ENCODE data around the gene SOWAHB.
A peak's percentile ranks its signal among the peaks of the same experiment; 100 is the strongest.
"Not testable (repeated sequence)": the region's sequence is repeated elsewhere in the genome, so short reads cannot be mapped to it uniquely, and the experiment has no call there.

Gene SOWAHB

DNA sequence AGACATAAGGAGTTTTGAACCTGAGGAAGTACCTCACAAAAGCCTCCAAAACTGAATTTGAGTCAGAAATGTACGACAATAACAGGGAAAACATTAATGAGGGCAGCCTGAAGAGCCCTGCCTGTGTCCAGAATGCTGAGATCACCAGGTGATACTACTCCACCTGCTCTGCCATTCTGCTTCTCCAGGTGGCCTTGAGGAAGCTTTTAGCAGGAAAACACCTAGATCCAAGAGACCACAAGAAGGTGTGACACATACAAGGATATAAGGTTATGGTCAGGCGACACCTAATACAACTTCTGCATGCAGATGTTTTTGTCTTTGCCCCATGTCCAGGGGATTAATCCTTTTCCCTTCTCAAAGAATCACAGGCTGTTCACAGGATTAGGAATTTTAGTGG is 15.3 kb downstream of the SOWAHB start:
- TF ChIP-seq, protein P1, sequence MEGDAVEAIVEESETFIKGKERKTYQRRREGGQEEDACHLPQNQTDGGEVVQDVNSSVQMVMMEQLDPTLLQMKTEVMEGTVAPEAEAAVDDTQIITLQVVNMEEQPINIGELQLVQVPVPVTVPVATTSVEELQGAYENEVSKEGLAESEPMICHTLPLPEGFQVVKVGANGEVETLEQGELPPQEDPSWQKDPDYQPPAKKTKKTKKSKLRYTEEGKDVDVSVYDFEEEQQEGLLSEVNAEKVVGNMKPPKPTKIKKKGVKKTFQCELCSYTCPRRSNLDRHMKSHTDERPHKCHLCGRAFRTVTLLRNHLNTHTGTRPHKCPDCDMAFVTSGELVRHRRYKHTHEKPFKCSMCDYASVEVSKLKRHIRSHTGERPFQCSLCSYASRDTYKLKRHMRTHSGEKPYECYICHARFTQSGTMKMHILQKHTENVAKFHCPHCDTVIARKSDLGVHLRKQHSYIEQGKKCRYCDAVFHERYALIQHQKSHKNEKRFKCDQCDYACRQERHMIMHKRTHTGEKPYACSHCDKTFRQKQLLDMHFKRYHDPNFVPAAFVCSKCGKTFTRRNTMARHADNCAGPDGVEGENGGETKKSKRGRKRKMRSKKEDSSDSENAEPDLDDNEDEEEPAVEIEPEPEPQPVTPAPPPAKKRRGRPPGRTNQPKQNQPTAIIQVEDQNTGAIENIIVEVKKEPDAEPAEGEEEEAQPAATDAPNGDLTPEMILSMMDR (IDR thresholded peaks at IDR 0.05; ENCODE audit: low read depth, low read length) = no peak
- DNase-seq (ENCODE audit: extremely low read depth, low read depth) = no peak

DNA sequence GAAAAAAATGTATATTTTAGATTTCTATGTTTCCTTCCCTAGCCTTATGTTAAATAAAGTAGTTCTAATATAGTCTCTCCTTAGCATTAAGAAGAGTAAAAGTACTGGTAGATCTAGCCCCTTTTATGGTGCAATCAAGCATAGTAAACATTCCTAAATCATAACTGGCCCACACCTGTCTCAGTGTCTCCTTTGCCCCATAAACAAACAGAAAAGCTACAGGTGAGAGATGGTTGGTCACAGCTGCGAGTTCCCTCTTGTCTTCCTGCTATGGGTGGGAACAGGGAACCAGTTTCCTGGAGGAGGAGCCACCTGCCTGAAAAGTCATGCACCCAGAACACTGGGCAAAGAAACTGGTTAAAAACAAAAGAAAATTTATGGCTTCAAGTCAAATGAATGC is 16.6 kb downstream of the SOWAHB start:
- DNase-seq (ENCODE audit: extremely low read depth, low read depth) = no peak
- TF ChIP-seq, protein P1 (IDR thresholded peaks at IDR 0.05; ENCODE audit: low read depth, low read length) = no peak

DNA sequence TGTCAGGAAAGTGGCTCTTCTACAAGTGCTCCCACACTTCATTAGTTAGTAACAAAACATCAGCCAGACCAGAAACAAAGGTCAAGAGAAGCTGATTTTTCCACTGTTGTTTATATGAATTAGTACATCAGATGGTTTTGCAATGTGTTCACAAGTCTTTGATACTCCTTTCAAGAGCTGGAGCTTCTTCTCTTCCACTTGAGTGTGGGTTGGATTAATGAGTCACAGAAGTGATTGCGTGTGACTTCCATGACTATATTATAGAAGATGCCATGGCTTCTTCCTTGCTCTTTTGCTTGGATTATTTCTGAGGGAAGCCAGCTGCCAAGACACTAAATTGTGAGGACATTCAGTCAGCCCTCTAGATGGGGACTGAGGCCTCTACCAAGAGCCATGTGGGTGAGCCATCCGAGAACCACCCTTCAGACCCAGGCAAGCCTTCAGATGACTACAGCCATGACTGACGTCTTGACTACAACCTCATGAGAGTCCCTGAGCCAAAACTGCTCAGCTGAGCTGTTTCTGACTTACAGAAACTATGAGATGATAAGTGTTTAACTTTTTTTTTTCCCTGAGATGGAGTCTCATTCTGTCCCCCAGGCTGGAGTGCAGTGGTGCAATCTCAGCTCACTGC is 18.1 kb downstream of the SOWAHB start:
- TF ChIP-seq, protein P1 (IDR thresholded peaks at IDR 0.05; ENCODE audit: low read depth, low read length) = no peak
- peak; percentile 2 for DNase-seq (ENCODE audit: extremely low read depth, low read depth)

DNA sequence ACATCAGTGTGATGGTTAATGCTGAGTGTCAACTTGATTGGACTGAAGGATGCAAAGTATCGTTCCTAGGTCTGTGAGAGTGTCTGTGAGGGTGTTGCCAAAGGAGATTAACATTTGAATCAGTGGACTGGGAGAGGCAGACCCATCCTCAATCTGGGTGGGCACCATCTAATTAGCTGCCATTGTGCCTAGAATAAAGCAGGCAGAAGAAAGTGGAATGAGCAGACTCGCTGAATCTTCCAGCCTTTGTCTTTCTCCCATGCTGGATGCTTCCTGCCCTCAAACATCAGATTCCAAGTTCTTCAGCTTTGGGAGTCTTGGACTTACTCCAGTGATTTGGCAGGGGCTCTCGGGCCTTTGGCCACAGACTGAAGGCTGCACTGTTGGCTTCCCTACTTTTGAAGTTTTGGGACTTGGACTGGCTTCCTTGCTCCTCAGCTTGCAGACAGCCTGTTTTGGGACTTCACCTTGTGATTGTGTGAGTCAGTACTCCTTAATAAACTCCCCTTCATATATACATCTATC is 19.2 kb downstream of the SOWAHB start:
- not testable (repeated sequence) for DNase-seq (ENCODE audit: extremely low read depth, low read depth)

DNA sequence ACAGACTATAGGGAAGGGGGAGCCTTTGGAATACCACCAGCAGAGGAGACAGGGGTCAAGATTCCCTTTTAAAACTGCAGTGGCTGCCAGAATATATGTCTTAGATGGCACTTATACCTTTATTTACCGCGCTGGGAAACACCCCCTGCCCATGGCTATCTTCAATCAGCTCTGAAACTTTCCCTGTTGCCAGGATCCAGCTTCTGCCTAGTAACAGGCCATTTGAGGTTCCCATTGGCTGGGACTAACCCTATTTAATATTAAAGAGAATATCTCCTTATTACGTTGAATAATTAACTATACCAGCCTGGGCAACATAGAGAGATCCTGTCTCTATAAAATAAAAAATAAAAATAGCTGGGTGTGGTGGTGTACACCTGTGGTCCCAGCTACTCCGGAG is 23.8 kb downstream of the SOWAHB start:
- TF ChIP-seq, protein P1 (IDR thresholded peaks at IDR 0.05; ENCODE audit: low read depth, low read length) = no peak
- no peak for DNase-seq (ENCODE audit: extremely low read depth, low read depth)

DNA sequence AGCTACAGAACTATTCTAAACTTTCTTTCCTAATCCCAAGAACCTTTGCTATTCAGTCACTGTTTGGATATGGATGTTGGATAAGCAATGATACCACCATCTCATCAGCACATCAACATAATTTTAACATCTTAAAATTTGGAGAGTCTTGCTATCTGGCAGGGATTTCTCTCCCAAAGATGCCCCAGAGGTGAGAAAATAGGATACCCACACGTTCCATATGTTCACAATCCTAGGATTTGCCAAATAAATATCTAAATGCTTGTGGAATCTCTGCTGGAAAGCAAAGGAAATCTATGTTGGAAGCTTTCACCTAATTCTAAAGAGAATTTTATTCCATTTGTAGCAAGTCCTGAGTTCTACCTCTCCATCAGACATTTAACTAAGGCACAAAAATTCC is 24.4 kb downstream of the SOWAHB start:
- TF ChIP-seq, protein P1 (IDR thresholded peaks at IDR 0.05; ENCODE audit: low read depth, low read length) = no peak
- DNase-seq (ENCODE audit: extremely low read depth, low read depth) = no peak

DNA sequence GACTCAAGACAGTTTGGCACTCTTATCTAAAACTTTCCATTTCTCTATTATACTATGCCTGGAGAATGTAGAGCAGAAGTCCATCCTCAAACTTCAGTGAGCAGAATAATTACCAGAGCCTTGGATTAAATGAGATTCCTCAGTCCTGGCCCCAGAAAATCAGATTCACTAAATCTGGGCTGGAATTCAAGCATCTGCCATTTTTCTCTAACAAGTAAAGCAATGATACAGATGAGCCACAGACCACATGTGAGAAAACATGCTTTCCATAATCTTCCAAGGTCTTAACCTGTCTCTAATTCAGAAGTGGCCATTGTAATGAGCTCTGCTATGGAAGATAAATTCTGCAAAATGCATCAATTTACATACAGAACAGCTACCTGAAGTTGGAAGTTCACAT is 25.4 kb downstream of the SOWAHB start:
- no peak for DNase-seq (ENCODE audit: extremely low read depth, low read depth)
- TF ChIP-seq, protein P1 (IDR thresholded peaks at IDR 0.05; ENCODE audit: low read depth, low read length) = no peak

DNA sequence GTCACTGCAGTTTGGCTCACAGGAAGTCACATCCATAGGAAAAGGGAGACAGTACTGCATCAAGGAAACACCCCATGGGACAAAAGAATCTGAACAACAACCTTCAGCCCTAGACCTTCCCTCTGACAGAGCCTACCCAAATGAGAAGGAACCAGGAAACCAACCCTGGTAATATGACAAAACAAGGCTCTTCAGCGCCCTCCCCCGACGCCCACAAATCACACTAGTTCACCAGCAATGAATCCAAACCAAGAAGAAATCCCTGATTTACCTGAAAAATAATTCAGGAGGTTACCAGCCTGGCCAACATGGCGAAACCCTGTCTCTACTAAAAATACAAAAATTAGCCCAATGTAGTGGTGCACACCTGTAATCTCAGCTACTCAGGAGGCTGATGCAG is 29.2 kb downstream of the SOWAHB start:
- not testable (repeated sequence) for DNase-seq (ENCODE audit: extremely low read depth, low read depth)

All from AG09319 (cell line).